ENCODE measurements around the gene SSR4. TPM values are rescaled to one million over a fixed set of nuclear protein-coding genes. Genes with fewer than 3 reads are reported as not detected.
A peak's percentile ranks its signal among the peaks of the same experiment; 100 is the strongest.
"Not testable (repeated sequence)": the region's sequence is repeated elsewhere in the genome, so short reads cannot be mapped to it uniquely, and the experiment has no call there.

SSR4 gene
- total RNA-seq = 100 to 1,000 TPM; 368 to 471 (median 392) TPM
- 100 to 1,000 TPM; 749 to 925 TPM for polyA plus RNA-seq

DNA sequence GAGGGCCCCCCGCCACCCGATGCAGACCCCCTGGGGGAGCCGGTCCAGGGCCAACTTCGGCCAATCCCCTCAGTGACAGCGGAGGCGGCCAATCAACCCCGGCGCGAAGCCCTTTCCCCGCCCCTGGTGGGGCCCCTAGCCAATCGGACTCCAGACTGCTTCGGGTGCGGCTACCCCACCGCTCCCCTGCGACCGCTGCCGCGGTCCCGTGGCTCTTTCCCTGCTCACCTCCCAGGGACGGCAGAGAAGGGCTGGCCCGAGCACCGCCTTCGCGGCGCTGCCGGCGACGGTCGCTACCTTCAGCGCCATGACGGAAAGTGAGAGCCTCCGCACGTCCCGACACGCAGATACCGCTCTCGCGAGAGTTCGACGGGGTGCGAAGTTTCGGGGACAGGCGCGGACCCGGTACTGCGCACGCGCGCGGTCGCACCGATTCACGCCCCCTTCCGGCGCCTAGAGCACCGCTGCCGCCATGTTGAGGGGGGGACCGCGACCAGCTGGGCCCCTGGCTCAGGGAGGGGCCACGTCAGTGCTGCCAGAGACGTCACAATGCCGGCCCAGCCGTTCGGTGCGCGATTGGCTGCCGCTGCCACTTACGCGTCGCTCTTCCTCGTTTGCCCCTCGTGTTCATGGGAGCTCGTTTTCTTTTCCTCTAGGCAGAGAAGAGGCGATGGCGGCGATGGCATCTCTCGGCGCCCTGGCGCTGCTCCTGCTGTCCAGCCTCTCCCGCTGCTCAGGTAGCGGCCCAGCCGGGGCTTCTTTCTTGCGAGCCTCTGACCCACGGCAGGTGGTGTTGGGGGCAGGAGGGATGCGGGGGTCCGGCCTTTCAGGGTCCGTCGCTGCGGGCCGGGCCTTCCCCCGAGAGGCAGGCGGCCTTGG is at the start of gene SSR4, which contains the start of gene IDH3G:
Gene SSR4, plus strand, starts transcription at position 651 of the 879 bp plus-strand sequence. Its CDS starts 20 bp downstream, at position 671.
Gene IDH3G, minus strand, starts transcription at position 358 of the 879 bp plus-strand sequence. Its CDS starts 49 bp downstream, at position 309.
- intact Hi-C loops (cut with DNase I) = no loop called here
- Histone ChIP-seq H3K4me3 (peak within 1 kb of the TSS; percentile 37 to 67 (median 58)), H3K9me3 (no peaks in the 10 kb centered on the region), H3K4me1 (peaks cover 0 to 7% (median 0%) of the 10 kb centered on the region in 3 donors), H3K27ac (peak within 1 kb of the TSS; percentile 83 to 95 (median 93)), H3K36me3 (no peaks in the 10 kb centered on the region), H3K27me3 (no peaks in the 10 kb centered on the region)
- ATAC-seq = peak; percentile 88 to 95 (median 92)
- TF ChIP-seq, protein P1, sequence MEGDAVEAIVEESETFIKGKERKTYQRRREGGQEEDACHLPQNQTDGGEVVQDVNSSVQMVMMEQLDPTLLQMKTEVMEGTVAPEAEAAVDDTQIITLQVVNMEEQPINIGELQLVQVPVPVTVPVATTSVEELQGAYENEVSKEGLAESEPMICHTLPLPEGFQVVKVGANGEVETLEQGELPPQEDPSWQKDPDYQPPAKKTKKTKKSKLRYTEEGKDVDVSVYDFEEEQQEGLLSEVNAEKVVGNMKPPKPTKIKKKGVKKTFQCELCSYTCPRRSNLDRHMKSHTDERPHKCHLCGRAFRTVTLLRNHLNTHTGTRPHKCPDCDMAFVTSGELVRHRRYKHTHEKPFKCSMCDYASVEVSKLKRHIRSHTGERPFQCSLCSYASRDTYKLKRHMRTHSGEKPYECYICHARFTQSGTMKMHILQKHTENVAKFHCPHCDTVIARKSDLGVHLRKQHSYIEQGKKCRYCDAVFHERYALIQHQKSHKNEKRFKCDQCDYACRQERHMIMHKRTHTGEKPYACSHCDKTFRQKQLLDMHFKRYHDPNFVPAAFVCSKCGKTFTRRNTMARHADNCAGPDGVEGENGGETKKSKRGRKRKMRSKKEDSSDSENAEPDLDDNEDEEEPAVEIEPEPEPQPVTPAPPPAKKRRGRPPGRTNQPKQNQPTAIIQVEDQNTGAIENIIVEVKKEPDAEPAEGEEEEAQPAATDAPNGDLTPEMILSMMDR (IDR thresholded peaks at IDR 0.05) = no peak
- DNase-seq = peak; percentile 90 to 97 (median 94)
- peak; percentile 85 for FAIRE-seq
- WGBS, 2 donors = 0 to 27% methylated on average over 84 to 92 of the region's 92 CpGs

DNA sequence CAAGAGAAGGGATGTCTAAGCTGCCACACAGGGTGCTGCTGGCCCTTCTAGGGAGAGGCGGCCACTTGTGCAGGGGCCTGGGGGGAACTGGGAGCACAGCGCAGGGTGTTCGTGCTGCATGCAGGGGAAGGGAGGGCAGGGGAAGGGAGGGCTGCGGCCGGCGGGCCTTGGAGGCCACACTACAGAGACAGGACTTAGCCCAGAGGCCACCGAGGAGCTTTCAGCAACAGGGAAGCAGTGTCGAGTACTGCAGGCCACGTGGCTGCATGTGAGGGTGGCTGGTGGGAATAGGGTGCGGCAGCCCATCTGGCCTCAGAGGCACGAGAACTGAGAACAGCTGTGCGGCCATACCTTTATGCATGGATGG is 49.4 kb upstream of the SSR4 start:
- H3K9me3 ChIP-seq; intact Hi-C loops (cut with DNase I); H3K4me3 ChIP-seq; FAIRE-seq; H3K4me1 ChIP-seq; H3K27me3 ChIP-seq; H3K27ac ChIP-seq; H3K36me3 ChIP-seq; ATAC-seq: not testable (repeated sequence)
- peak in 1 of 6 donors; percentile 55 for DNase-seq
- WGBS, 2 donors = 32 to 54% methylated on average over 9 to 12 of the region's 12 CpGs

DNA sequence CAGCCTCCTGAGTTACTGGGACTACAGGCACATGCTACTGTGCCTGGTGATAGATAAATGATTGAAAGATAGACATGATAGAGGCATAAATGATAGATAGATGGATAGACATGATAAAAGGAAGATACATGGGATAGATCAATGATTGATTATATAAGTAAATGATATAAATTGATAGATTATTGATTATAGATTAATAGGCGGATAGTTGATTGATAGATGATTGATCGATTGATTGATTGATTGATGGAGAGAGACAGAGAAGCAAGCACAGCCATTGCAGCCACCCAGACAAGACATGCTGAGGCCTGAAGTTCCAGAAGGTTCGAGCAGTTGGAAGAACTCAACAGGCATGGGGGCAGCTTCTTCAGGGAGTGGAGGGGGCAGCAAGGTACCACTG is 48.1 kb upstream of the SSR4 start:
- Histone ChIP-seq H3K27me3 (peaks cover 0 to 4% (median 0%) of the 10 kb centered on the region in 4 donors), H3K36me3 (no peaks in the 10 kb centered on the region), H3K27ac (no peak overlapping the region), H3K4me1 (no peaks in the 10 kb centered on the region), H3K4me3 (no peak overlapping the region), H3K9me3 (no peaks in the 10 kb centered on the region)
- FAIRE-seq = no peak
- intact Hi-C loops (cut with DNase I) = no loop called here
- TF ChIP-seq, protein P1 (IDR thresholded peaks at IDR 0.05) = no peak
- DNase-seq = no peak
- 68 to 74% methylated on average over 3 of the region's 3 CpGs for WGBS, 2 donors
- ATAC-seq = no peak

DNA sequence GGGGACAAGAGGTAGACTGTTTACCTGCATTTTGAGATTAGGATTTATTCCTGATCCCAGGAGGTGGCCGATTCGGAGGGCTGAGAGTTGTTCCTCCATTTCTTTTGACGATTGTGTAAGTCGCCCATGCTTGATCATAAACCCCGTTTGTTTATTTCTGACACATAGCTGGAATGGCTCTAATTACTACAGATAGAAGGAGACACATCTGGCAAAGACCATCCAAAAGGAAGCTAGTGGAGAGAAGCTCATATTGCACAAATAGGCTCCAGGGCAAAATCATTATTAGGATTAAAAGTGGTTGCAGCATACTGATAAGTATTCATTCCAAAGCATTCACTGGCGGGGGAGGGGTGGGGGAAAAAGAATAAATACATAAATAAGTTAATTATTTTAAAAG is 47.5 kb upstream of the SSR4 start:
- H3K4me1 ChIP-seq; DNase-seq; H3K36me3 ChIP-seq; ATAC-seq; H3K27ac ChIP-seq; H3K9me3 ChIP-seq; H3K27me3 ChIP-seq; FAIRE-seq; H3K4me3 ChIP-seq; intact Hi-C loops (cut with DNase I): not testable (repeated sequence)
- WGBS, 2 donors = 42 to 65% methylated on average over 6 of the region's 6 CpGs

GRCh38 chrX:153749017-153749416 is 45.5 kb upstream of the SSR4 start:
- H3K4me1 ChIP-seq; H3K4me3 ChIP-seq; H3K9me3 ChIP-seq; FAIRE-seq; ATAC-seq; H3K27me3 ChIP-seq; H3K27ac ChIP-seq; DNase-seq; H3K36me3 ChIP-seq; intact Hi-C loops (cut with DNase I): not testable (repeated sequence)
- WGBS, 2 donors = 82 to 86% methylated on average over 7 of the region's 7 CpGs

DNA sequence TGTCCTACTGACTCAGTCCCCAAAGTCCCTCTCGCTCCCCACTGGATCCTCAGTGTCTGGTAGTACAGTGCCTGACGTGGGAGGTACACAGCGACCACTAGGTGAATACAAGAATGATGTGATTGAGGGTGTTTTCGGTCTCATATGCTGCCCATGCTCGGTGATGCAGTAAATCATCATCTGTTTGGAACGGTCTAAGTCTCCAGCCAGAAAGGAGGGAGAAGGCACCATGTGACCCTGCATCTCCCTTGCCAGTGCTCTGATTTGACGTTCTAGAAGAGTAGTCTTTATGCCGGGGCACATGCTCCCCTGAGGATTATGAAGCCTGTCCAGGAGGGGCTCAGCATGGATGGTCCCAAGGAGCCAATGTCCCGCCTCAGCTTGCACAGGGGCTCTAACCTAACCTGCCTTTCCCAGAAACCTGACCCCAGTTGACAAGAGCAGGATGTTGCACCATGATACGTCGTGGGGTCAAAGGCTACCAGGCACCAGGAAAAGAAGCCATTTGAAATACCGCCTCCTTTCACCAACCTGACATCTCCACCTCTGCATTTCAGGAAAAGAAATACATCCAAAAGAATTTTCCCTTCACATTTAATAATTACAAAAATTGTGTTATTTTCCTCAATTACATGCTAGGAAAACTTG is 44.2 kb upstream of the SSR4 start:
- Histone ChIP-seq H3K27me3 (peaks cover 0 to 4% (median 0%) of the 10 kb centered on the region in 4 donors), H3K4me3 (no peak overlapping the region), H3K4me1 (no peaks in the 10 kb centered on the region), H3K9me3 (no peaks in the 10 kb centered on the region), H3K36me3 (no peaks in the 10 kb centered on the region), H3K27ac (no peak overlapping the region)
- DNase-seq = no peak
- FAIRE-seq = no peak
- intact Hi-C loops (cut with DNase I) = no loop called here
- TF ChIP-seq, protein P1 (IDR thresholded peaks at IDR 0.05) = no peak
- WGBS, 2 donors = 69 to 71% methylated on average over 12 of the region's 12 CpGs
- ATAC-seq = no peak
